Neural progenitor cell (in vitro differentiated cells): ENCODE results near the gene TENT5C.

ENCODE experiments used
- CTCF ChIP-seq: fragments of 200-600 bp; sonication (generic); IDR thresholded peaks from 2 replicates; pipeline ENCODE4 v1.5.1; 2017; ENCODE audit warnings: antibody characterized with exemption, mild to moderate bottlenecking
- EZH2 ChIP-seq: fragments of 200-600 bp; sonication (generic); IDR thresholded peaks from 2 replicates; pipeline ENCODE4 v1.6.1; 2017; ENCODE audit warnings: antibody characterized with exemption, mild to moderate bottlenecking, moderate library complexity
- EZH2phosphoT487 ChIP-seq: fragments of 200-600 bp; sonication (generic); IDR thresholded peaks from 2 replicates; pipeline ENCODE4 v1.6.1; 2017; ENCODE audit warnings: antibody characterized with exemption

- TF ChIP-seq CTCF (no peak), EZH2 (no peak), EZH2phosphoT487 (no peak)
These were observed 8.3 kb downstream of the TENT5C start for GRCh38 chr1:117613969-117614729.
